C1 segment of cervical spinal cord (tissue), 14 donors: ENCODE measurements around the gene GJA1.
A peak's percentile ranks its signal among the peaks of the same experiment; 100 is the strongest.
"Not testable (repeated sequence)": the region's sequence is repeated elsewhere in the genome, so short reads cannot be mapped to it uniquely, and the experiment has no call there.

Experiments used
- DNase-seq, 14 donors: peaks; one replicate each; lab custom pipeline; 2025; lab: John Stamatoyannopoulos, UW

The GJA1 gene

GRCh38 chr6:121436960-121437850 is 1.8 kb downstream of the GJA1 start:
- peak in 3 of 14 donors; percentile 2 to 19 (median 16) for DNase-seq

DNA sequence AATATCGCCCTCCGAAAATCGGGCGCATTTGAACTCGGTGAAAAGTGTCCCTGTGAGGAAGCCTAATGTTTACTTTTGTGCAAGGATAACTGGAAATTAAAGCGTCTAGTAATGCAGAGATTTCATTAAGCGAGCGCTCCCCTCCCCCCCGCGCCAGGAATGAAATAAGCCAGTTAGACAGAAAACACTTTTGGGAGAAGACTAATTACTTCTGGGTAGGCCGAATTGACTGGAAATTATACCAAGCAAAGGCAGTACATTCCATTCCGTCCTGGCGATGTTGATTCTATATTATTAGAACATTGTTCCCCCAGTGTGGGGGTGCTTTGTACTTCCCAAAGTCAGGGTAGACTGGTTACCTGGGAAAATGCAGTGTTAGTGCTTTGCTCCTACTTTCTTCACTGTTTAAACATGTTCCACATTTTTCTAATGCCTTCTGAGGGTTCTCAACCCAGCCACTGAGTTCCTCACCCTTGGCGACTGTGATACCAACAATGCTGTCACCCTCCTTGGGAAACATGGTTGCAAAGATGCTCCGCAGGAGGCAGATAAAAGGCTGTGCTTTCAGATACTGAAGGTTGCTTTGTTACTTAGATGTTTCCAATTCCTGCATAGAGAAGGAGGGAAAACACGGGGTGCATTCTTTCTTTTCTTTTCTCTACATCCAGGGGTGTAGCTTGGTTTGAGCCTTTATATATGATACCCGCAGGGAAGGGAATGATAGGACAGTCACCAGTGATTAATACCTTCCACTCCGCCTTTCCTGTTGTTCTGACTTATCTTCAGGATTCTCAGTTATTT is 2.6 kb downstream of the GJA1 start:
- peak in 1 of 14 donors; percentile 11 for DNase-seq

- DNase-seq = no peak
Measured at GRCh38 chr6:121438869-121439268, 3.4 kb downstream of the GJA1 start.

GRCh38 chr6:121439475-121439874 is 4.0 kb downstream of the GJA1 start:
- no peak for DNase-seq

- DNase-seq = no peak
Measured at GRCh38 chr6:121439926-121440325, 4.5 kb downstream of the GJA1 start.

- no peak for DNase-seq
Measured at GRCh38 chr6:121441477-121441876, 6.0 kb downstream of the GJA1 start.

DNA sequence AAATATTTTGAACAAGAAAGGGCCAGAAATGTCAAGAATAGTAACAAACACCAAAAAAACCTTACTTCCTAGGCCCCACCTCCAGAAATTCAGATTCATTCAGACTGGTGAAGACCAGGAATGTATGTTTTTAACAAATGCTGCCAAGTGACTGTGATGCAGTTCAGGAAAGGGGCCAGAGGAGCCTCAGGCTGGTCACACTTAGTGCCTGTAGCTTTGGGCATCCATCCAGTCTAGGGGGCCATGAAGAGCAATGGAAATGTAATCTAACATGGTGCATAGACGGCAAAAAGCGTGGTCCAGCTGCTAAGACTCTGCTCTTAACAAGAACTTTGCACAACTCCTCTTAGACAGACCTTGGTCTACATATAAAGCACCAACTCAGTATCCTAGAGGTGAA is 7.1 kb downstream of the GJA1 start:
- DNase-seq = no peak

- DNase-seq = no peak
Measured at GRCh38 chr6:121443971-121444541, 8.6 kb downstream of the GJA1 start.

GRCh38 chr6:121446705-121447104 is 11.3 kb downstream of the GJA1 start:
- DNase-seq = not testable (repeated sequence)

GRCh38 chr6:121447746-121448145 is 12.3 kb downstream of the GJA1 start:
- not testable (repeated sequence) for DNase-seq

DNA sequence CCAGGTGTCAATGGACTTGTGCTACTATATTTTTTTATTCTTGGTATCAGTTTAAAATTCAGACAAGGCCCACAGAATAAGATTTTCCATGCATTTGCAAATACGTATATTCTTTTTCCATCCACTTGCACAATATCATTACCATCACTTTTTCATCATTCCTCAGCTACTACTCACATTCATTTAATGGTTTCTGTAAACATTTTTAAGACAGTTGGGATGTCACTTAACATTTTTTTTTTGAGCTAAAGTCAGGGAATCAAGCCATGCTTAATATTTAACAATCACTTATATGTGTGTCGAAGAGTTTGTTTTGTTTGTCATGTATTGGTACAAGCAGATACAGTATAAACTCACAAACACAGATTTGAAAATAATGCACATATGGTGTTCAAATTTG is 13.1 kb downstream of the GJA1 start:
- DNase-seq = not testable (repeated sequence)

GRCh38 chr6:121449331-121449730 is 13.9 kb downstream of the GJA1 start:
- DNase-seq = no peak

- DNase-seq = no peak
Measured at GRCh38 chr6:121450242-121450641, 14.8 kb downstream of the GJA1 start.

- no peak for DNase-seq
Measured at GRCh38 chr6:121451250-121451649, 15.8 kb downstream of the GJA1 start.

- DNase-seq = no peak
Measured at GRCh38 chr6:121453191-121453590, 17.7 kb downstream of the GJA1 start.

DNA sequence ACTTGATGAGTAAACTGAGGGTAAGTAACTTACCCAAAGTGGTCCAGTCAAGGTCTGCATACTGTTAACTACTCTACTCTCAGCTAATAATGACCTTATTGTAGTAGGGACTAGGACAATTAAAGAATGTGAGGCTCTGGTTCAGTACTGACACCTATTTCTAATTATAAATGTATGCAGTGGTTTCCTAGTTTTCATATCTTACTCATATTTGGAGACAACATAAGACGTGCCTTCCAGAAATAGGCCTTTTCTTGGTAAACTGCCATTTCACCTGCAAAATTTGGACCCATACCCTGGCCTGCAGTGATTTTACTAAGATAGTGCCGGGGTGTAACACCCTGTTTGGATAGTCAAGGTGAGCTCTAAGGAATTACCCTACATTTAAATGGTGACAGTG is 24.7 kb downstream of the GJA1 start:
- no peak for DNase-seq

DNA sequence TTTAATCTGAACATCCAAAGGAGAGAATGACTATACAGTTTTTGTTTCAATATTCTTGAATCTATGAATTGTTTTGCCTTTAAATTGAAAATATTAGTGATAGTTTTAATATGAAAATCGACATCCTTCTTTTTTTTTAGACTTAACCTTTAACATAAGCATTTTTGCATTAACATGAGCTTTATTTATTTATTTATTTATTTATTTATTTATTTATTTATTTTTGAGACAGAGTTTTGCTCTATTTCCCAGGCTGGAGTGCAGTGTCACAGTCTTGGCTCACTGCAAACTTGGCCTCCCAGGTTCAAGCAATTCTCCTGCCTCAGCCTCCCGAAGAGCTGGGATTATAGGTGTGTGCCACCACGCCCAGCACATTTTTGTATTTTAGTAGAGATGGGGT is 27.6 kb downstream of the GJA1 start:
- DNase-seq = no peak

DNA sequence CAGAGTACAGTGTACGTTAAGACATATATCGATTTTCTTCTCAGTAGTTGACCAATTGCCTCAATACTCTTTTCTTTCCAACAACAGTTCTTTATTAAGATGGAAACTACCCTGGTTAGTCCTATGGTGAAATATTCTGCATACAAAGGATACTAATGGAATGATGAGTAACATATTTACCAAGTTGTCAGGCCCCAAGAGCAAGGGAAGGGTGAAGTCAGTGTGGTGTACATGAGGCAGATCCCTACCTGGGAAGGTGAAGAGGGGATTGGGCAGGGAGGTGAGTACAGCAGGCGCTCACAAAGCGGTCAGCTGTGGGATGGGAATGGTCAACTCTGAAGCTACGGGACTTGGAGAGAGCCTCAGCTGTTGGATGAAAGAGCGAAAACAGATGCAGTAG is 29.7 kb downstream of the GJA1 start:
- DNase-seq = no peak

DNA sequence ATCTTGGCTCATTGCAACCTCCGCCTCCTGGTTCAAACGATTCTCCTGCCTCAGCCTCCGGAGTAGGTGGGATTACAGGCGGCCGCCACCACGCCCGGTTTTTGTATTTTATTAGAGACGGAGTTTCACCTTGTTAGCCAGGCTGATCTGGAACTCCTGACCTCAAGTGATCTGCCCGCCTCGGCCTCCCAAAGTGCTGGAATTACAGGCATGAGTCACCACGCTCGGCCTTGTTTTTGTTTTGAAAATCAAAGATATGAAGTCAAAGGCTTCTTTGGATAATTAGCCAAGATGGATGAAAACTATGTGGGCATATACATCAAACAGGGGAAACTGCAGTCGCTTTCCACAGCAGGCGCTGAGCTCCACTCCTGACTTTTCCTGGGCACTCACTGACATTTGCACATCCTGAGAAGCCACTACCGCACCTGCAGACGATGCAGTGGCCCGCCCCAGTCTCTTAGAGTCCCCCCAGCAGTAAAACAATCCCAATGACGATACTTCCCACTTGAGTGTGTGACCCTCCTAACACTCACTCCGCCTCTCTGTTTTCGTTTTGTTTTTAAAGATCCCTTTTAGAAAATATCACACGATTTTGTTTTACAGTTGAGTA is 44.1 kb downstream of the GJA1 start:
- DNase-seq = no peak

DNA sequence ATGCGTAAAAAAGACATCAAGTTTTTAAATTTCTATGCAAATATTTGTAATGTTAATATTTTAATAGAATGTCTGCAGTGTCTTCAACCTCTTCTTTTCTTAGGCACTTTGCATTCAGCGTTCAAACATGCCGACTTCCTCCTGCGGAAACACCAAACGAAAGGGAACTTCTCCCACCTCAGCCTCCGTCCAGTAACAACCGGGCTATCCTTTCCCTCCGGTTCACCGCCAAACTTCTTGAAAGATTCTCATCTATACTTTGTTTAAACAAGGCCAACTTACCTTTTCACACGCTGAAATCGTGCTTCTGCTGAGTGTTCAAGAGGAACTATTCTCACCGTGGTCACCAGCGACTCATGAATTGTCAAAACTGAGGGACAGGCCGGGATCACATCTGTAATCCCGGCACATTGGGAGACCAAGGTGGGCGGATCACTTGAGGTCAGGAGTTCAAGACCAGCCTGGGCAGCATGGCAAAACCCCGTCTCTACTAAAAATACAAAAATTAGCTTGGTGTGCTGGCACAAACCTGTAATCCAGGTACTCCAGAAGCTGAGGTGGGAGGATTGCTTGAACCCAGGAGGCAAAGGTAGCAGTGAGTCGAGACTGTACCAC is 44.8 kb downstream of the GJA1 start:
- DNase-seq = no peak

DNA sequence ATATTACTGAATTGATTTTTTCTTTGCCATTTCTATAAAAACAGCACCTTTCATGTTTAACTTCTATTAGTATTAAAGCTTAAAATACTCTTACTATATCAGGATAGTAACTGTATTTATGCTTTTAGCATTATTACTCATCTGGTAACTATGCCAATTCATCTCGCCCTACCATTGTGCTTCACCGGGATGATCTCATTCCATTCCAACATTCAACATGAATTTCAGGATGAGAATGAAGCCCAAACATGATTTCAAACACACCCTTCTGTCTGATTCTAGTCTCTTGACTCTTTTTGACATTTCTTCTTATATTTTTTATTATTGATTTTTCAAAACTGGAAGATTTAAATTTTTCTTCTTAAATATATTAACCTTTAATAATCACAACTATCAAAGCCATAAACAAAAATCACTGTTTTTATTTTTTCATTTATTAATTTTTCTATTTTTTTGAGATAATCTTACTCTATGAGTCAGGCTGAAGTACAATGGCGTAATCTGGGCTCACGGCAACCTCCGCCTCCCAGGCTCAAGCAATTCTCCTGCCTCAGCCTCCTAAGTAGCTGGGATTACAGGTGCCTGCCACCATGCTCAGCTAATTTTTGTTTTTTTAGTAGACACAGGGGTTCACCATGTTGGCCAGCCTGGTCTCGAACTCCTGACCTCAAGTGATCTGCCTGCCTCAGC is 46.7 kb downstream of the GJA1 start:
- no peak for DNase-seq
